HCT116 (cell line): ENCODE results near the gene ZNF182. TPM values are rescaled to one million over a fixed set of nuclear protein-coding genes. Genes with fewer than 3 reads are reported as not detected.

Experiments used
- ATAC-seq: fragments of 200-7000 bp; cut with Tn5 transposase; 2 replicates; pipeline ENCODE4 v1.9.1; 2020; ENCODE audit warnings: mild to moderate bottlenecking, moderate library complexity
- BruUV-seq: library from RNA; stranded (reverse); fragments of 400-500 nt; replicated peaks from 2 replicates; lab custom pipeline; 2021; lab: Mats Ljungman, UMichigan
- CTCF ChIA-PET: fragments of 300-600 bp; sonication (Branson Sonifier 250); formaldehyde crosslinking; loops from one replicate; lab custom pipeline; 2021; ENCODE audit warnings: antibody characterized with exemption; lab: Charles Lee
- POLR2A ChIA-PET: fragments of 300-600, 350-600 bp; sonication (Branson Sonifier 250); formaldehyde crosslinking; loops from one replicate; lab custom pipeline; 2021; ENCODE audit warnings: antibody characterized with exemption; lab: Charles Lee
- RAD21 ChIA-PET, 2 experiments: fragments of 300-600 bp; sonication (Branson Sonifier 250); formaldehyde crosslinking; loops; one replicate each; lab custom pipeline; 2023; ENCODE audit warnings: low total read pairs in 2 of 2; ENCODE audit not compliant: uncharacterized antibody in 2 of 2, unreplicated experiment in 2 of 2, low non-redundant PET in 1 of 2; lab: Charles Lee
- DNase-seq: peaks from one replicate; pipeline ENCODE4 v3.0.0-alpha.2; 2010; ENCODE audit warnings: low read depth, low spot score
- H2AFZ ChIP-seq: fragments of 200-600 bp; shearing (Covaris generic), sonication (generic); 2 replicates; pipeline ENCODE4 v1.6.1; 2017; ENCODE audit warnings: low read depth, mixed run types, mixed read lengths, antibody characterized with exemption, low read length; ENCODE audit not compliant: poor library complexity, severe bottlenecking
- H3K27ac ChIP-seq: 2 replicates; pipeline ENCODE4 v1.5.1; 2012; ENCODE audit warnings: low read depth, low read length
- H3K27me3 ChIP-seq: fragments of 200-600 bp; sonication (generic); 2 replicates; pipeline ENCODE4 v1.6.1; 2016; ENCODE audit warnings: mixed run types, low read length, mixed read lengths; ENCODE audit not compliant: insufficient read depth
- H3K36me3 ChIP-seq, 2 experiments: fragments of 200-500 bp in 1 of 2; fragments of 200-600 bp in 1 of 2; sonication (Bioruptor generic) in 1 of 2; sonication (generic) in 1 of 2; 2 replicates each; pipeline versions ENCODE4 v1.5.1 to v1.6.1; 2014 to 2016; ENCODE audit warnings: low read length in 2 of 2, inconsistent platforms in 1 of 2, mixed read lengths in 1 of 2, mixed run types in 1 of 2; ENCODE audit not compliant: insufficient read depth in 2 of 2, control insufficient read depth in 1 of 2
- H3K4me1 ChIP-seq, 2 experiments: fragments of 200-600 bp in 1 of 2; sonication (generic) in 1 of 2; 2 replicates each; pipeline versions ENCODE4 v1.5.1 to v1.6.1; 2012 to 2017; ENCODE audit warnings: low read length in 2 of 2, inconsistent platforms in 1 of 2, mild to moderate bottlenecking in 1 of 2, mixed read lengths in 1 of 2, mixed run types in 1 of 2, moderate library complexity in 1 of 2; ENCODE audit not compliant: insufficient read depth in 2 of 2, control insufficient read depth in 1 of 2
- H3K4me2 ChIP-seq: fragments of 200-600 bp; sonication (generic); 2 replicates; pipeline ENCODE4 v1.6.1; 2017; ENCODE audit warnings: mixed run types, low read length, mixed read lengths
- H3K4me3 ChIP-seq, 2 experiments: fragments of 200-600 bp in 1 of 2; sonication (generic) in 1 of 2; replicated peaks in 1 of 2; 2 replicates each; pipeline ENCODE4 v1.5.1; 2011 to 2016; ENCODE audit warnings: low read length in 2 of 2, control low read depth in 1 of 2, low read depth in 1 of 2, mild to moderate bottlenecking in 1 of 2, mixed read lengths in 1 of 2, mixed run types in 1 of 2
- H3K79me2 ChIP-seq: fragments of 200-600 bp; sonication (generic); 2 replicates; pipeline ENCODE4 v1.6.1; 2017; ENCODE audit warnings: mild to moderate bottlenecking, mixed run types, low read length, moderate library complexity, mixed read lengths; ENCODE audit not compliant: insufficient read depth
- H3K9ac ChIP-seq: fragments of 200-600 bp; sonication (generic); 2 replicates; pipeline ENCODE4 v1.6.1; 2016; ENCODE audit warnings: low read length, mixed read lengths
- H3K9me2 ChIP-seq: fragments of 200-600 bp; sonication (generic), shearing (Covaris generic); 2 replicates; pipeline ENCODE4 v1.6.1; 2017; ENCODE audit warnings: mixed run types, mild to moderate bottlenecking, moderate library complexity; ENCODE audit not compliant: insufficient read depth
- H3K9me3 ChIP-seq, 2 experiments: fragments of 200-500 bp in 1 of 2; fragments of 200-600 bp in 1 of 2; sonication (Bioruptor generic) in 1 of 2; sonication (generic) in 1 of 2; 2 replicates each; pipeline ENCODE4 v1.6.1; 2014 to 2017; ENCODE audit warnings: low read length in 2 of 2, mixed read lengths in 2 of 2, inconsistent platforms in 1 of 2, low read depth in 1 of 2, mild to moderate bottlenecking in 1 of 2, mixed run types in 1 of 2, moderate library complexity in 1 of 2; ENCODE audit not compliant: control insufficient read depth in 1 of 2, insufficient read depth in 1 of 2
- H4K20me1 ChIP-seq: fragments of 200-600 bp; sonication (generic), shearing (Covaris generic); 2 replicates; pipeline ENCODE4 v1.6.1; 2017; ENCODE audit warnings: mixed run types, mild to moderate bottlenecking, moderate library complexity; ENCODE audit not compliant: insufficient read depth
- CEBPB ChIP-seq: IDR thresholded peaks from 2 replicates; pipeline ENCODE4 v1.6.1; 2012; ENCODE audit warnings: low read depth
- CTCF ChIP-seq, 3 experiments: fragments of 200-600 bp in 1 of 3; sonication (generic) in 1 of 3; IDR thresholded peaks in 2 of 3; conservative IDR thresholded peaks in 1 of 3; 2 replicates each; pipeline ENCODE4 v1.5.1; 2012 to 2017; ENCODE audit warnings: low read depth in 2 of 3, low read length in 2 of 3, antibody characterized with exemption in 1 of 3, borderline replicate concordance in 1 of 3, control low read depth in 1 of 3, mild to moderate bottlenecking in 1 of 3, mixed read lengths in 1 of 3, mixed run types in 1 of 3, moderate library complexity in 1 of 3; ENCODE audit not compliant: insufficient read depth in 1 of 3
- ELF1 ChIP-seq: IDR thresholded peaks from 2 replicates; pipeline ENCODE4 v1.6.1; 2012; ENCODE audit warnings: low read depth, borderline replicate concordance
- EZH2 ChIP-seq: fragments of 200-600 bp; sonication (generic); IDR thresholded peaks from 2 replicates; pipeline ENCODE4 v1.6.1; 2017; ENCODE audit warnings: antibody characterized with exemption, mixed run types
- FOSL1 ChIP-seq: IDR thresholded peaks from 2 replicates; pipeline ENCODE4 v1.6.1; 2012; ENCODE audit warnings: low read depth
- JUND ChIP-seq: IDR thresholded peaks from 2 replicates; pipeline ENCODE4 v1.6.1; 2012
- MAX ChIP-seq: IDR thresholded peaks from 2 replicates; pipeline ENCODE4 v1.6.1; 2012
- POLR2A ChIP-seq: IDR thresholded peaks from 2 replicates; pipeline ENCODE4 v1.7.0; 2011; ENCODE audit warnings: borderline replicate concordance; ENCODE audit not compliant: insufficient read depth, insufficient read length; ENCODE audit errors: extremely low read depth
- SIN3A ChIP-seq: IDR thresholded peaks from 2 replicates; pipeline ENCODE4 v1.6.1; 2012; ENCODE audit warnings: low read depth
- SRF ChIP-seq: IDR thresholded peaks from 2 replicates; pipeline ENCODE4 v1.6.1; 2012; ENCODE audit warnings: low read depth
- TCF7L2 ChIP-seq: IDR thresholded peaks from 2 replicates; pipeline ENCODE4 v1.7.0; 2011; ENCODE audit warnings: borderline replicate concordance, inconsistent platforms; ENCODE audit not compliant: insufficient read depth, insufficient read length; ENCODE audit errors: extremely low read depth
- YY1 ChIP-seq: IDR thresholded peaks from 2 replicates; pipeline ENCODE4 v1.6.1; 2011; ENCODE audit warnings: low read length, low read depth, moderate library complexity, mild to moderate bottlenecking; ENCODE audit not compliant: insufficient replicate concordance; ENCODE audit errors: extremely low read depth
- ZFX ChIP-seq: fragments of 450-650 bp; IDR thresholded peaks from 2 replicates; pipeline ENCODE4 v1.6.1; 2017
- ZNF274 ChIP-seq: fragments of 200-500 bp; sonication (Bioruptor generic); IDR thresholded peaks from 2 replicates; pipeline ENCODE4 v1.6.1; 2014; ENCODE audit warnings: mild to moderate bottlenecking, low read depth, low read length, inconsistent platforms
- intact Hi-C: fragments of 100-400 bp; cut with micrococcal nuclease; formaldehyde crosslinking; loops from 2 replicates; pipeline ENCODE4 v1.10.0; 2022
- total RNA-seq: library from RNA; stranded (reverse); gene quantifications from one replicate; pipeline ENCODE4 v1.2.1, GENCODE V29; 2021; ENCODE audit not compliant: unreplicated experiment

Gene ZNF182
- total RNA-seq, 1 experiment from 2014 or later: 5.1 TPM

- Histone ChIP-seq H3K36me3 (no peaks in the 10 kb centered on the region), H4K20me1 (no peaks in the 10 kb centered on the region), H3K27me3 (no peaks in the 10 kb centered on the region), H3K4me1 (no peaks in the 10 kb centered on the region), H3K79me2 (no peaks in the 10 kb centered on the region), H3K4me3 (no peak overlapping the region), H3K9me2 (no peaks in the 10 kb centered on the region), H3K9ac (no peak overlapping the region), H3K27ac (no peak overlapping the region), H3K4me2 (no peak overlapping the region), H3K9me3 (no peaks in the 10 kb centered on the region), H2AFZ (no peak overlapping the region)
- no TSS peak for BruUV-seq
- TF ChIP-seq YY1 (no peak), POLR2A (no peak), ZFX (no peak), CTCF (IDR thresholded peaks at IDR 0.05 in 2 of 3, conservative IDR thresholded peaks at IDR 0.05 in 1 of 3; ENCODE audit: borderline replicate concordance in 1 of 3, insufficient read depth in 1 of 3, low read depth in 2 of 3, low read length in 2 of 3) (no peak), CEBPB (no peak), ELF1 (no peak), MAX (no peak), JUND (no peak)
- ChIA-PET CTCF (no interaction called here), POLR2A (no interaction called here), RAD21 (no interaction called here)
- no peak for ATAC-seq
- DNase-seq: no peak
- intact Hi-C loops: no loop called here
Observed at GRCh38 chrX:48022738-48023137, 18.9 kb upstream of the ZNF182 start.

- H3K79me2 ChIP-seq: no peaks in the 10 kb centered on the region
- H2AFZ ChIP-seq: no peak overlapping the region
- no peaks in the 10 kb centered on the region for H3K9me3 ChIP-seq
- no peak overlapping the region for H3K27ac ChIP-seq
- H3K4me3 ChIP-seq: no peak overlapping the region
- no peaks in the 10 kb centered on the region for H3K4me1 ChIP-seq
- RAD21 ChIA-PET: no interaction called here
- no peaks in the 10 kb centered on the region for H4K20me1 ChIP-seq
- intact Hi-C loops: no loop called here
- no TSS peak for BruUV-seq
- no peaks in the 10 kb centered on the region for H3K27me3 ChIP-seq
- no peaks in the 10 kb centered on the region for H3K9me2 ChIP-seq
- H3K4me2 ChIP-seq: no peak overlapping the region
- no peak overlapping the region for H3K9ac ChIP-seq
- no peak for ATAC-seq
- DNase-seq: no peak
- CTCF ChIA-PET: no interaction called here
- H3K36me3 ChIP-seq: no peaks in the 10 kb centered on the region
- POLR2A ChIA-PET: no interaction called here
- TF ChIP-seq EZH2 (no peak), FOSL1 (no peak), ZNF274 (no peak), CTCF (IDR thresholded peaks at IDR 0.05 in 2 of 3, conservative IDR thresholded peaks at IDR 0.05 in 1 of 3; ENCODE audit: borderline replicate concordance in 1 of 3, insufficient read depth in 1 of 3, low read depth in 2 of 3, low read length in 2 of 3) (no peak), MAX (no peak), ZFX (no peak), ELF1 (no peak), SRF (no peak), TCF7L2 (no peak), POLR2A (no peak), SIN3A (no peak)
Observed at GRCh38 chrX:48022100-48022499, 18.3 kb upstream of the ZNF182 start.
